ENCODE measurements around the gene TIGD7.

Gene TIGD7

GRCh38 chr16:3262517-3262916, 42.7 kb downstream of the TIGD7 start:
- DNase-seq (ENCODE audit: low spot score), result no peak
- no peak for TF ChIP-seq CTCF (IDR thresholded peaks at IDR 0.05; ENCODE audit: borderline replicate concordance, control extremely low read depth, extremely low read depth, insufficient read depth, missing control alignments)
- in situ Hi-C loops (cut with MboI; ENCODE audit: low sequenced_read_pairs, unreplicated experiment), result no loop called here

DNA sequence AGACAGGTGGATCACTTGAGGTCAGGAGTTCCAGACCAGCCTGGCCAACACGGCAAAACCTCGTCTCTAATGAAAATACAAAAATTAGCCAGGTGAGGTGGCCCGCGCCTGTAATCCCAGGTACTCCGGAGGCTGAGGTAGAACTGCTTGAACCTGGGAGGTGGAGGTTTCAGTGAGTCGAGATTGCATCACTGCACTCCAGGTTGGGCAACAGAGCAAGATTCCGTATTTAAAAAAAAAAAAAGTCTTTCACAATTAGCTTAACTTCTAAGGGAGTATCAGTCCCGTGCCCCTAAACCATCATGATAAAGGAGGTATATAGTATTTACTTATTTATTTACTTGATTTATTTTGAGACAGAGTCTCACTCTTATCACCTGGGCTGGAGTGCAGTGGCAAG, 45.4 kb downstream of the TIGD7 start:
- no peak for DNase-seq (ENCODE audit: low spot score)
- in situ Hi-C loops (cut with MboI; ENCODE audit: low sequenced_read_pairs, unreplicated experiment), result no loop called here
- no peak for TF ChIP-seq CTCF (IDR thresholded peaks at IDR 0.05; ENCODE audit: borderline replicate concordance, control extremely low read depth, extremely low read depth, insufficient read depth, missing control alignments)

GRCh38 chr16:3256866-3257465, 48.3 kb downstream of the TIGD7 start:
- in situ Hi-C loops (cut with MboI; ENCODE audit: low sequenced_read_pairs, unreplicated experiment), result no loop called here
- no peak for TF ChIP-seq CTCF (IDR thresholded peaks at IDR 0.05; ENCODE audit: borderline replicate concordance, control extremely low read depth, extremely low read depth, insufficient read depth, missing control alignments)
- DNase-seq (ENCODE audit: low spot score), result no peak

DNA sequence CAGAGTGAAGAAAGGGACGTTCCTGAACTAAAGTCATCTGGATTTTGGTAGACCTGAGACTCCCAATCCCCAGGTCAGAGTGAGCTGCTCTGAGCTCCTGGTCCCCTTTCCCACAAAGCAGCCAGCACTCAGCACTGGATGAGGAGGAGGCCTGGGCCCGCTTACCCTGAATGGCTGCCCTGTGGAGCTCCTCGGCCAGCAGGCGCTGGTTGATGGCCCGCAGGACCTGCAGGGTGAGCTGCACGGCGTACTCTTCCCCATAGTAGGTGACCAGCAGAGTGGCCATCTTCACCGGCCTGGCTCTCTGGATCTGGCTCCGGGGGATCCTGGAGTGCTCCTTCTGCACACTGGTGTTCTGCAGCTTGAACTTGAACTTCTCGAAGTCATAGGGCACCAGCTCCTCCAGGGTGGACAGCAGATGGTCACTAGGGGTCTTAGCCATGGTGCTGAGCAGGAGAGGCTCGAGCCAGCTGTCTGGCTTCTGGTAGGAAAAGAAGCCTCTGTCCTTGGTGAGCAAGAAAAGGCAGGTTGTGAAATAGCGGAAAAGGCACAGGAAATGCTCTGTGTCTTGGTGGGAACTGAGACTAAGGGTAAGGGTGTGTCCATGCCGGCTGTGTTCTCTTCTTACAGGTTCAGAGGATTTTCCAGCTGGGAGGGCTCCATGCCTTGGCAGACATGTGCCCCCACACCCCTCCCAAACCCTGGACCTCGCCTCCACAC, 48.9 kb downstream of the TIGD7 start, which contains the start of gene MEFV:
Gene MEFV, minus strand, starts transcription at position 488 of the 720 bp plus-strand sequence. Its CDS starts 46 bp downstream, at position 442.
- TF ChIP-seq CTCF (IDR thresholded peaks at IDR 0.05; ENCODE audit: borderline replicate concordance, control extremely low read depth, extremely low read depth, insufficient read depth, missing control alignments), result no peak
- in situ Hi-C loops (cut with MboI; ENCODE audit: low sequenced_read_pairs, unreplicated experiment), result no loop called here
- no peak for DNase-seq (ENCODE audit: low spot score)

DNA sequence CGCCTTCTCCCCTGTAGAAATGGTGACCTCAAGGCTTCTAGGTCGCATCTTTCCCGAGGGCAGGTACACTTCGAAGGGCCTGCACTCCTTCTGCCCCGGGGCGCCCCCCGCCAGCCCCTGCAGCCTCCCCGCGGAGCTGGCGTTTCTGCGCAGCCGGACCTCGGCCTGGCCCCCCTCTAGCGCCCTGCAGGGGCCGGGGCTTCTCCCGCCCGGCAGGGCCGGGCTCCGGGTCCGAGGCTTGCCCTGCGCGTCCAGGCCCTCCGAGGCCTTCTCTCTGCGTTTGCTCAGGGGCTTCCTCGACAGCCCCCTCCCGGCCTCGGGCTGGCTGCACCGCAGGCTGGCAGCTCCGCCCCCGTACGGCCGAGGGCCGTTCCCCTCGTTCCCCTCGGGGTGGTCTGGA, 50.9 kb downstream of the TIGD7 start:
- TF ChIP-seq CTCF (IDR thresholded peaks at IDR 0.05; ENCODE audit: borderline replicate concordance, control extremely low read depth, extremely low read depth, insufficient read depth, missing control alignments), result no peak
- DNase-seq (ENCODE audit: low spot score), result no peak
- in situ Hi-C loops (cut with MboI; ENCODE audit: low sequenced_read_pairs, unreplicated experiment), result no loop called here

DNA sequence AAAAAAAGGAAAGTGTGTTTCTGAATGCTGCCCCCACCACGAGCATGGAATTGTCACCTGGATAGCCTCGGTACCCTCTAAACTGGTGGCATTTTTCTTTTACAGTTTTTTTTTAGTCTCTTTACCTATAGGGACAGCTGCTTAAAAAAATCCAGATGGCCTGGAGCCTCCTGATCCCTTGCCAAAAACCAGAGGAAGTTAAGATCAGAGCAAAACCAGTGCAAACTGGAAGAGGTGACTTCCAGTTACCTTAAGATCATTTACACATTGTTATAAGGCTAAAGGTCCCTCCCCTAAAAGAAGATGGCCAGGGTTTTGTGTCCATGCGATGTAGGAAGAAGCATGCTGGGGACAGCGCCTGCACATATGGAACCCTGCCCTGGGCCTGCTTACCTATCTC, 52.3 kb downstream of the TIGD7 start:
- DNase-seq (ENCODE audit: low spot score), result no peak
- in situ Hi-C loops (cut with MboI; ENCODE audit: low sequenced_read_pairs, unreplicated experiment), result no loop called here
- TF ChIP-seq CTCF (IDR thresholded peaks at IDR 0.05; ENCODE audit: borderline replicate concordance, control extremely low read depth, extremely low read depth, insufficient read depth, missing control alignments), result no peak

All from GM13976 (cell line).